K562 (cell line): ENCODE measurements around the gene CXCR2. TPM values are rescaled to one million over a fixed set of nuclear protein-coding genes. Genes with fewer than 3 reads are reported as not detected.

Experiments
- ATAC-seq: fragments of 200-7000 bp; cut with Tn5 transposase; 3 replicates; pipeline ENCODE4 v1.9.1; 2020; ENCODE audit warnings: moderate library complexity
- BruUV-seq: library from RNA; stranded (reverse); fragments of 400-500 nt; replicated peaks from 2 replicates; lab custom pipeline; 2021; lab: Mats Ljungman, UMichigan
- CTCF ChIA-PET: fragments of 300-600 bp; formaldehyde crosslinking; extraction: SDS; loops from one replicate; lab custom pipeline; 2021; ENCODE audit warnings: low intra/inter-chr PET ratio; lab: Yijun Ruan, JAX
- POLR2A ChIA-PET: fragments of 300-600, 350-650 bp; sonication (Branson Sonifier 250); formaldehyde crosslinking; extraction: SDS; loops from one replicate; lab custom pipeline; 2021; ENCODE audit warnings: antibody characterized with exemption, inconsistent platforms; lab: Yijun Ruan, JAX
- DNase-seq, 4 experiments: peaks; one replicate each; pipeline versions ENCODE4 v3.0.0 to v3.0.0-alpha.2; 2011 to 2018; ENCODE audit warnings: low spot score in 3 of 4, mixed read lengths in 3 of 4; ENCODE audit errors: extremely low read depth in 1 of 4
- FAIRE-seq: peaks from 2 replicates; lab custom pipeline; 2011; peaks lifted over from hg19 to GRCh38; lab: Jason Lieb, UNC
- H2AFZ ChIP-seq: 2 replicates; pipeline ENCODE4 v1.6.0; 2011; ENCODE audit warnings: low read depth, low read length, control low read depth, inconsistent platforms
- H3K27ac ChIP-seq: fragments of 200-600 bp; 3 replicates; pipeline ENCODE4 v1.8.0; 2011; ENCODE audit warnings: low read depth, mild to moderate bottlenecking, control low read depth, inconsistent platforms, low read length, moderate library complexity, mixed read lengths; ENCODE audit errors: extremely low read depth
- H3K27me3 ChIP-seq, 2 experiments: fragments of 300-600 bp in 1 of 2; 2 replicates in 1 of 2; 3 replicates in 1 of 2; pipeline versions ENCODE4 v1.6.0 to v1.8.0; 2011; ENCODE audit warnings: inconsistent platforms in 2 of 2, low read length in 2 of 2, mild to moderate bottlenecking in 1 of 2, mixed read lengths in 1 of 2, moderate library complexity in 1 of 2; ENCODE audit not compliant: control insufficient read depth in 2 of 2, insufficient read depth in 2 of 2
- H3K36me3 ChIP-seq: fragments of 300-600 bp; 3 replicates; pipeline ENCODE4 v1.8.0; 2011; ENCODE audit warnings: mild to moderate bottlenecking, low read length, inconsistent platforms; ENCODE audit not compliant: control insufficient read depth, insufficient read depth
- H3K4me1 ChIP-seq, 2 experiments: fragments of 200-600 bp in 1 of 2; replicated peaks in 1 of 2; 2 replicates in 1 of 2; 3 replicates in 1 of 2; pipeline versions ENCODE4 v1.5.1 to v1.8.0; 2011; ENCODE audit warnings: inconsistent platforms in 2 of 2, low read length in 2 of 2, mild to moderate bottlenecking in 1 of 2, mixed read lengths in 1 of 2, moderate library complexity in 1 of 2; ENCODE audit not compliant: control insufficient read depth in 2 of 2, insufficient read depth in 2 of 2
- H3K4me2 ChIP-seq: 2 replicates; pipeline ENCODE4 v1.6.1; 2011; ENCODE audit warnings: low read length, control low read depth, inconsistent platforms, mixed read lengths; ENCODE audit not compliant: insufficient read depth
- H3K4me3 ChIP-seq: fragments of 200-600 bp; sonication (generic), shearing (Covaris generic); 2 replicates; pipeline ENCODE4 v1.5.1; 2016; ENCODE audit warnings: control low read depth, inconsistent platforms
- H3K79me2 ChIP-seq: fragments of 200-600 bp; 3 replicates; pipeline ENCODE4 v1.8.0; 2011; ENCODE audit warnings: low read length, inconsistent platforms; ENCODE audit not compliant: control insufficient read depth, insufficient read depth
- H3K9ac ChIP-seq, 2 experiments: 2 replicates each; pipeline versions ENCODE4 v1.6.0 to v1.6.1; 2011; ENCODE audit warnings: low read depth in 2 of 2, low read length in 2 of 2, control low read depth in 1 of 2, inconsistent platforms in 1 of 2, mild to moderate bottlenecking in 1 of 2, mixed read lengths in 1 of 2; ENCODE audit not compliant: insufficient read depth in 1 of 2
- H3K9me1 ChIP-seq: one replicate; pipeline ENCODE4 v1.6.0; 2011; ENCODE audit warnings: inconsistent platforms, mild to moderate bottlenecking, low read length, moderate library complexity; ENCODE audit not compliant: control insufficient read depth, insufficient read depth
- H3K9me3 ChIP-seq: replicated peaks from 2 replicates; pipeline ENCODE4 v1.5.1; 2011; ENCODE audit warnings: low read depth, low read length, inconsistent platforms; ENCODE audit not compliant: control insufficient read depth, insufficient read depth
- H4K20me1 ChIP-seq: replicated peaks from 2 replicates; pipeline ENCODE4 v1.6.1; 2011; ENCODE audit warnings: low read length, inconsistent platforms, mixed read lengths; ENCODE audit not compliant: control insufficient read depth, insufficient read depth
- BRF2 ChIP-seq: IDR thresholded peaks from 3 replicates; pipeline ENCODE4 v1.6.1; 2011; ENCODE audit warnings: borderline replicate concordance, mild to moderate bottlenecking; ENCODE audit not compliant: insufficient read length, insufficient read depth
- ESRRB ChIP-seq: fragments of 250-450 bp; sonication (Bioruptor Pico); IDR thresholded peaks from 2 replicates; pipeline ENCODE4 v1.5.0; 2020; ENCODE audit warnings: mild to moderate bottlenecking, moderate library complexity, borderline replicate concordance
- ETV6 ChIP-seq, 3 experiments: fragments of 150-350 bp in 1 of 3; sonication (generic) in 1 of 3; formaldehyde crosslinking in 1 of 3; IDR thresholded peaks; 2 replicates each; pipeline versions ENCODE4 v1.6.1 to v1.8.0; 2014 to 2022; ENCODE audit warnings: borderline replicate concordance in 2 of 3, low read depth in 2 of 3, antibody characterized with exemption in 1 of 3, low read length in 1 of 3, mild to moderate bottlenecking in 1 of 3, missing genetic modification reagents in 1 of 3
- FIP1L1 ChIP-seq: fragments of 200-400 bp; formaldehyde crosslinking; IDR thresholded peaks from 2 replicates; pipeline ENCODE4 v1.6.1; 2018; ENCODE audit warnings: mild to moderate bottlenecking, low read depth, low read length; ENCODE audit not compliant: poor library complexity, severe bottlenecking
- HDAC6 ChIP-seq: IDR thresholded peaks from 2 replicates; pipeline ENCODE4 v1.6.1; 2012; ENCODE audit warnings: low read depth, mild to moderate bottlenecking, control low read depth, inconsistent platforms, low read length, moderate library complexity
- KDM5B ChIP-seq: fragments of 200-600 bp; sonication (generic); IDR thresholded peaks from 2 replicates; pipeline ENCODE4 v1.6.1; 2012; ENCODE audit warnings: low read depth, mild to moderate bottlenecking, moderate library complexity, low read length, control low read depth, inconsistent platforms; ENCODE audit not compliant: insufficient replicate concordance
- MLLT1 ChIP-seq, 2 experiments: fragments of 450-650 bp; IDR thresholded peaks; 2 replicates each; pipeline ENCODE4 v1.6.1; 2016
- NELFE ChIP-seq: IDR thresholded peaks from 2 replicates; pipeline ENCODE4 v1.6.1; 2011; ENCODE audit warnings: mild to moderate bottlenecking; ENCODE audit not compliant: insufficient read depth, insufficient read length
- RBM39 ChIP-seq: fragments of 200-400 bp; formaldehyde crosslinking; optimal IDR thresholded peaks from 2 replicates; pipeline ENCODE3; 2018; ENCODE audit warnings: low read depth, low read length
- STAT5A ChIP-seq: IDR thresholded peaks from 2 replicates; pipeline ENCODE4 v1.6.1; 2012; ENCODE audit warnings: low read length, inconsistent platforms, borderline replicate concordance
- TCFL5 ChIP-seq: fragments of 250-450 bp; sonication (Bioruptor Pico); conservative IDR thresholded peaks from 2 replicates; pipeline ENCODE4 v1.6.1; 2021; ENCODE audit warnings: mild to moderate bottlenecking, moderate library complexity, matching md5 sums
- TRIM24 ChIP-seq, 2 experiments: fragments of 450-650 bp; IDR thresholded peaks; 2 replicates each; pipeline ENCODE4 v1.6.1; 2016
- ZNF644 ChIP-seq: fragments of 200-800 bp; sonication (Bioruptor generic); IDR thresholded peaks from 2 replicates; pipeline ENCODE4 v1.6.1; 2016; ENCODE audit warnings: low read depth, missing genetic modification characterization, missing compliant biosample characterization
- WGBS: fragments of 100-300 bp; shearing (Covaris generic); methylation state at CpG from one replicate; pipeline ENCODE4 v1.1.6; 2016; ENCODE audit warnings: low coverage, mixed read lengths; ENCODE audit not compliant: insufficient coverage; ENCODE audit errors: missing lambda C conversion rate; 5-methylcytosine and 5-hydroxymethylcytosine counted together
- in situ Hi-C: fragments of 300-500 bp; cut with MboI; formaldehyde crosslinking; loops from 4 replicates; pipeline ENCODE4 v1.15.0; 2018; ENCODE audit warnings: inconsistent platforms, mixed read lengths
- intact Hi-C: fragments of 100-400 bp; cut with micrococcal nuclease; formaldehyde crosslinking; loops from 2 replicates; pipeline ENCODE4 v1.14.2; 2022
- polyA plus RNA-seq, 8 experiments: library from polyadenylated mRNA; depleted of rRNA in 4 of 8; stranded (reverse) in 5 of 8; unstranded in 3 of 8; fragments of >200 nt; fragmentation: Nextera tagmentation in 2 of 8; fragmentation: Illumina TruSeq in 1 of 8; extraction: Ambion mirVana in 2 of 8; extraction: Trizol in 1 of 8; gene quantifications; 2 replicates each; pipeline versions ENCODE4 v1.2.1 to v1.2.3, GENCODE V29; 2011 to 2014; ENCODE audit warnings: inconsistent platforms in 1 of 8, missing spikeins in 1 of 8
- total RNA-seq, 7 experiments: library from RNA; depleted of rRNA in 6 of 7; stranded (reverse); fragments of >200 nt in 6 of 7; fragmentation: Illumina TruSeq in 2 of 7; extraction: Trizol in 2 of 7; gene quantifications; 2 replicates each; pipeline versions ENCODE4 v1.2.1 to v1.2.3, GENCODE V29; 2011 to 2021; ENCODE audit warnings: low replicate concordance in 1 of 7

CXCR2 gene
- total and polyA plus RNA-seq, 9 of the 15 experiments (the other 6 are each of a cell fraction or from before 2014, with no cell fraction given) = not detected

- Histone ChIP-seq H3K79me2 (no peaks in the 10 kb centered on the region), H3K9me3 (no peaks in the 10 kb centered on the region), H3K9me1 (no peaks in the 10 kb centered on the region), H3K27ac (no peak overlapping the region), H3K4me2 (no peak overlapping the region), H3K4me3 (no peak overlapping the region), H2AFZ (no peak overlapping the region), H3K9ac (no peak overlapping the region), H3K4me1 (no peaks in the 10 kb centered on the region), H3K27me3 (peaks cover 0 to 13% of the 10 kb centered on the region in 2 experiments; a peak in 1 of 5 replicates), H3K36me3 (no peaks in the 10 kb centered on the region), H4K20me1 (no peaks in the 10 kb centered on the region)
- DNase-seq (no peak), FAIRE-seq (no peak), ATAC-seq (no peak)
- in situ Hi-C loops = no loop called here
- ChIA-PET CTCF (no interaction called here), POLR2A (interaction anchor here (0.7 kb wide), 1 partner anchor 18 kb away, joined by 3 read pairs; no protein-coding TSS in a partner anchor)
- TF ChIP-seq ZNF644 (tag) (no peak), MLLT1 (IDR thresholded peaks at IDR 0.05) (no peak), NELFE (no peak), FIP1L1 (no peak), KDM5B (no peak), STAT5A (no peak), ETV6 (IDR thresholded peaks at IDR 0.05; ENCODE audit: borderline replicate concordance in 1 of 2, low read depth in 2 of 2, low read length in 1 of 2) (no peak), ETV6 (CRISPR knock-in tag; IDR thresholded peaks at IDR 0.05; ENCODE audit: borderline replicate concordance) (no peak), HDAC6 (no peak), ESRRB (no peak), BRF2 (no peak), RBM39 (no peak), TRIM24 (IDR thresholded peaks at IDR 0.05) (no peak), TCFL5 (CRISPR knock-in tag) (no peak)
- WGBS = 20% methylated on average over 7 of the region's 14 CpGs
- intact Hi-C loops = no loop called here
- BruUV-seq = no TSS peak
Measured at GRCh38 chr2:218082586-218083351, 43.1 kb upstream of the CXCR2 start.
